Osteoblast (primary cell): Measurements from ENCODE around the gene IGFBP2. TPM values are rescaled to one million over a fixed set of nuclear protein-coding genes. Genes with fewer than 3 reads are reported as not detected.
A peak's percentile ranks its signal among the peaks of the same experiment; 100 is the strongest.

Source experiments
- DNase-seq: peaks from one replicate; pipeline ENCODE4 v3.0.0; 2011; ENCODE audit warnings: low spot score, mixed read lengths; ENCODE audit not compliant: insufficient read length; ENCODE audit errors: missing footprints
- H2AFZ ChIP-seq: 2 replicates; pipeline ENCODE4 v1.6.0; 2011; ENCODE audit warnings: mild to moderate bottlenecking, low read length
- H3K27ac ChIP-seq: 2 replicates; pipeline ENCODE4 v1.5.1; 2011; ENCODE audit warnings: mild to moderate bottlenecking, low read depth, low read length, moderate library complexity
- H3K27me3 ChIP-seq: 2 replicates; pipeline ENCODE4 v1.6.0; 2012; ENCODE audit warnings: mild to moderate bottlenecking, control low read depth, inconsistent platforms, low read length, moderate library complexity; ENCODE audit not compliant: insufficient read depth
- H3K36me3 ChIP-seq: 2 replicates; pipeline ENCODE4 v1.5.1; 2011; ENCODE audit warnings: mild to moderate bottlenecking, low read length, control low read depth, moderate library complexity; ENCODE audit not compliant: insufficient read depth
- H3K4me1 ChIP-seq: 2 replicates; pipeline ENCODE4 v1.5.1; 2011; ENCODE audit warnings: mild to moderate bottlenecking, low read length, control low read depth, moderate library complexity; ENCODE audit not compliant: insufficient read depth
- H3K4me2 ChIP-seq: 2 replicates; pipeline ENCODE4 v1.6.0; 2011; ENCODE audit warnings: mild to moderate bottlenecking, low read length; ENCODE audit not compliant: insufficient read depth
- H3K4me3 ChIP-seq: fragments of 200-600 bp; sonication (generic); 3 replicates; pipeline ENCODE4 v1.5.1; 2012; ENCODE audit warnings: mild to moderate bottlenecking, low read length, inconsistent platforms; ENCODE audit not compliant: insufficient read depth
- H3K79me2 ChIP-seq: 2 replicates; pipeline ENCODE4 v1.6.0; 2012; ENCODE audit warnings: mild to moderate bottlenecking, low read length, control low read depth, inconsistent platforms; ENCODE audit not compliant: insufficient read depth
- H3K9me3 ChIP-seq: 2 replicates; pipeline ENCODE4 v1.5.1; 2011; ENCODE audit warnings: low read depth, low read length, control low read depth
- H4K20me1 ChIP-seq: 2 replicates; pipeline ENCODE4 v1.6.0; 2012; ENCODE audit warnings: mild to moderate bottlenecking, low read length, control low read depth; ENCODE audit not compliant: insufficient read depth
- CTCF ChIP-seq: IDR thresholded peaks from 2 replicates; pipeline ENCODE4 v1.5.1; 2011; ENCODE audit warnings: mild to moderate bottlenecking, low read depth, low read length, moderate library complexity; ENCODE audit errors: extremely low read depth
- total RNA-seq: library from RNA; depleted of rRNA; stranded (reverse); fragments of >200 nt; gene quantifications from 2 replicates; pipeline ENCODE4 v1.2.3, GENCODE V29; 2012

IGFBP2 gene
- total RNA-seq, 1 donor = 11.2 TPM

GRCh38 chr2:216646116-216646515 is 12.9 kb downstream of the IGFBP2 start:
- H3K9me3 ChIP-seq = no peaks in the 10 kb centered on the region
- no peak for TF ChIP-seq CTCF
- no peaks in the 10 kb centered on the region for H3K27me3 ChIP-seq
- no peak overlapping the region for H3K4me2 ChIP-seq
- H3K4me3 ChIP-seq = no peak overlapping the region
- peaks cover 36% of the 10 kb centered on the region for H3K79me2 ChIP-seq
- H3K27ac ChIP-seq = no peak overlapping the region
- peaks cover 22% of the 10 kb centered on the region for H3K4me1 ChIP-seq
- H2AFZ ChIP-seq = no peak overlapping the region
- H4K20me1 ChIP-seq = peaks cover 3% of the 10 kb centered on the region
- no peak for DNase-seq
- H3K36me3 ChIP-seq = no peaks in the 10 kb centered on the region

GRCh38 chr2:216648105-216648504 is 14.9 kb downstream of the IGFBP2 start:
- peak; percentile 88 for DNase-seq
- no peak for TF ChIP-seq CTCF

GRCh38 chr2:216649574-216649973 is 16.4 kb downstream of the IGFBP2 start:
- Histone ChIP-seq H3K36me3 (no peaks in the 10 kb centered on the region), H3K4me3 (no peak overlapping the region), H3K27ac (no peak overlapping the region), H3K27me3 (no peaks in the 10 kb centered on the region), H3K79me2 (peaks cover 39% of the 10 kb centered on the region), H3K4me1 (peaks cover 30% of the 10 kb centered on the region), H3K9me3 (no peaks in the 10 kb centered on the region), H3K4me2 (no peak overlapping the region), H2AFZ (no peak overlapping the region), H4K20me1 (peaks cover 5% of the 10 kb centered on the region)
- no peak for TF ChIP-seq CTCF
- no peak for DNase-seq

More at GRCh38 chr2:216648105-216648504, 14.9 kb downstream of the IGFBP2 start:
- H2AFZ ChIP-seq = no peak overlapping the region
- H3K4me1 ChIP-seq = peaks cover 31% of the 10 kb centered on the region
- H3K79me2 ChIP-seq = peaks cover 35% of the 10 kb centered on the region
- H3K27ac ChIP-seq = no peak overlapping the region
- no peaks in the 10 kb centered on the region for H3K36me3 ChIP-seq
- no peak overlapping the region for H3K4me3 ChIP-seq
- H4K20me1 ChIP-seq = peaks cover 3% of the 10 kb centered on the region
- H3K9me3 ChIP-seq = no peaks in the 10 kb centered on the region
- no peaks in the 10 kb centered on the region for H3K27me3 ChIP-seq
- H3K4me2 ChIP-seq = no peak overlapping the region

GRCh38 chr2:216650626-216651257 is 17.5 kb downstream of the IGFBP2 start:
- H4K20me1 ChIP-seq = peaks cover 5% of the 10 kb centered on the region
- H2AFZ ChIP-seq = no peak overlapping the region
- H3K4me1 ChIP-seq = peaks cover 30% of the 10 kb centered on the region
- no peak overlapping the region for H3K27ac ChIP-seq
- H3K4me2 ChIP-seq = no peak overlapping the region
- peaks cover 32% of the 10 kb centered on the region for H3K79me2 ChIP-seq
- no peaks in the 10 kb centered on the region for H3K9me3 ChIP-seq
- TF ChIP-seq CTCF = no peak
- peak; percentile 9 for DNase-seq
- no peak overlapping the region for H3K4me3 ChIP-seq
- no peaks in the 10 kb centered on the region for H3K36me3 ChIP-seq
- H3K27me3 ChIP-seq = no peaks in the 10 kb centered on the region
